HepG2 (cell line): ENCODE measurements around the gene FAM20C. TPM values are rescaled to one million over a fixed set of nuclear protein-coding genes. Genes with fewer than 3 reads are reported as not detected.

Experiments used
- ERF ChIP-seq: IDR thresholded peaks from 2 replicates; pipeline ENCODE4 v1.6.1; 2018; ENCODE audit warnings: missing biosample characterization, missing genetic modification reagents
- HCFC1 ChIP-seq: fragments of 150-350 bp; IDR thresholded peaks from 2 replicates; pipeline ENCODE4 v1.6.1; 2014; ENCODE audit warnings: low read depth, low read length
- IKZF4 ChIP-seq: sonication (generic); formaldehyde crosslinking; IDR thresholded peaks from 2 replicates; pipeline ENCODE4 v1.5.1; 2020; ENCODE audit warnings: borderline replicate concordance, mild to moderate bottlenecking, low read depth, missing genetic modification reagents; ENCODE audit errors: not compliant biosample characterization
- JDP2 ChIP-seq: sonication (generic); formaldehyde crosslinking; IDR thresholded peaks from 2 replicates; pipeline ENCODE4 v1.8.1; 2022; ENCODE audit warnings: missing genetic modification reagents, borderline replicate concordance
- PHF8 ChIP-seq: sonication (generic); formaldehyde crosslinking; IDR thresholded peaks from 2 replicates; pipeline ENCODE4 v1.5.0; 2020; ENCODE audit warnings: missing genetic modification reagents
- ZFP90 ChIP-seq: sonication (generic); formaldehyde crosslinking; IDR thresholded peaks from 2 replicates; pipeline ENCODE4 v1.8.0; 2022; ENCODE audit warnings: missing genetic modification reagents, mild to moderate bottlenecking, inconsistent platforms, borderline replicate concordance
- ZNF10 ChIP-seq: sonication (generic); formaldehyde crosslinking; IDR thresholded peaks from 2 replicates; pipeline ENCODE4 v1.4.0; 2020; ENCODE audit warnings: mild to moderate bottlenecking, low read depth, missing genetic modification reagents, borderline replicate concordance
- ZNF230 ChIP-seq: sonication (generic); formaldehyde crosslinking; IDR thresholded peaks from 2 replicates; pipeline ENCODE4 v1.4.0; 2020; ENCODE audit warnings: mild to moderate bottlenecking, missing genetic modification reagents
- ZNF670 ChIP-seq: sonication (generic); formaldehyde crosslinking; IDR thresholded peaks from 2 replicates; pipeline ENCODE4 v1.8.0; 2022; ENCODE audit warnings: mild to moderate bottlenecking, missing genetic modification reagents, borderline replicate concordance
- ZNF776 ChIP-seq: sonication (generic); formaldehyde crosslinking; IDR thresholded peaks from 2 replicates; pipeline ENCODE4 v1.4.0; 2020; ENCODE audit warnings: mild to moderate bottlenecking, missing genetic modification reagents
- polyA plus RNA-seq, 8 experiments: library from polyadenylated mRNA; depleted of rRNA in 3 of 8; stranded (reverse) in 7 of 8; unstranded in 1 of 8; fragments of >200 nt; fragmentation: Illumina TruSeq in 4 of 8; extraction: Trizol in 4 of 8; gene quantifications; 2 replicates each; pipeline versions ENCODE4 v1.2.1 to v1.2.3, GENCODE V29; 2011 to 2016; ENCODE audit warnings: low read depth in 4 of 8, missing spikeins in 1 of 8, mixed read lengths in 1 of 8; ENCODE audit not compliant: insufficient read depth in 1 of 8
- total RNA-seq, 5 experiments: library from RNA; depleted of rRNA; stranded (reverse); fragments of >200 nt; fragmentation: Illumina TruSeq; extraction: Trizol; gene quantifications; 2 replicates each; pipeline ENCODE4 v1.2.3, GENCODE V29; 2016; ENCODE audit warnings: low read depth in 1 of 5
- TF ChIP-seq, protein P1 (sequence below): sonication (generic); formaldehyde crosslinking; IDR thresholded peaks from 2 replicates; pipeline ENCODE4 v1.4.0; 2020; ENCODE audit warnings: missing genetic modification reagents
- TF ChIP-seq, protein P2 (sequence below): sonication (generic); formaldehyde crosslinking; IDR thresholded peaks from 2 replicates; pipeline ENCODE4 v1.8.1; 2023; ENCODE audit warnings: mild to moderate bottlenecking, missing genetic modification reagents, borderline replicate concordance

The FAM20C gene
- total and polyA plus RNA-seq, 2 of the 13 experiments (the other 11 are each of a cell fraction or from before 2014, with no cell fraction given), result 11.9 to 19.9 TPM

DNA sequence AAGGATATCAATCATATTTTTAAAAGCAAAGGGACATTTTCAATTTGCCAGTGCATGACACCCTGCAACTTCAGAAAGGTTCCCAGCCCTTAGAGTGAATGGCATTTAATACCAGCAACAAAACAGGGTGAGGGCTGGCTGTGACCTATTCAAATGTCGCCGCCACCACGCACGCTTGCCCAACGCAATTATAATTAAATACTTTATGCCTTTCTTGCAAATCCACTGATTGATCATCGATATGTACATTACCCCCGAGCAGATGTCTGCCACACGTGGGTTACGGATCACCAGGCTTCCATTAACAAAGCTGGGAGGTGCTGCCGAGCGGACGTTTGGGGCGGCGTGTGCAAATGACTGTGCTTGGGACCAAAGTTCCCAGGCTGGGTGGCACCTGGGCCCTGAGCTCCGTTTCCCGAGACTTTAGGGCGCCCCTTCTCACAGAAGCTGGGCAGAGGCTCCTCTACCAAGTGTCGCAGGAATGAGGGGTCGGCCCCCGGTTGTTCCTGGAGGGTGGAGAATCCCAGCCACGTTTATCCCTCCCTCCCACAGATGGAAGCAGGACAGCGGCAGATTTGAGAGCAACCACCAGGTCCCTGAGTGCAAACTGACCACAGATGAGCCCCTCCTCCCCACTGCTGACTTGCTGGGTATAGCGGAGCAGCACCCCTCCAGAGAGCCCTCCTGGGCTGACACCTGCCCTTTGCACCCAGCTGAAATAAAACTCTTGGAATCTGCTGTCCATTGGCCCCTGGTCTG, 101.5 kb downstream of the FAM20C start (continued):
- TF ChIP-seq, protein P1, sequence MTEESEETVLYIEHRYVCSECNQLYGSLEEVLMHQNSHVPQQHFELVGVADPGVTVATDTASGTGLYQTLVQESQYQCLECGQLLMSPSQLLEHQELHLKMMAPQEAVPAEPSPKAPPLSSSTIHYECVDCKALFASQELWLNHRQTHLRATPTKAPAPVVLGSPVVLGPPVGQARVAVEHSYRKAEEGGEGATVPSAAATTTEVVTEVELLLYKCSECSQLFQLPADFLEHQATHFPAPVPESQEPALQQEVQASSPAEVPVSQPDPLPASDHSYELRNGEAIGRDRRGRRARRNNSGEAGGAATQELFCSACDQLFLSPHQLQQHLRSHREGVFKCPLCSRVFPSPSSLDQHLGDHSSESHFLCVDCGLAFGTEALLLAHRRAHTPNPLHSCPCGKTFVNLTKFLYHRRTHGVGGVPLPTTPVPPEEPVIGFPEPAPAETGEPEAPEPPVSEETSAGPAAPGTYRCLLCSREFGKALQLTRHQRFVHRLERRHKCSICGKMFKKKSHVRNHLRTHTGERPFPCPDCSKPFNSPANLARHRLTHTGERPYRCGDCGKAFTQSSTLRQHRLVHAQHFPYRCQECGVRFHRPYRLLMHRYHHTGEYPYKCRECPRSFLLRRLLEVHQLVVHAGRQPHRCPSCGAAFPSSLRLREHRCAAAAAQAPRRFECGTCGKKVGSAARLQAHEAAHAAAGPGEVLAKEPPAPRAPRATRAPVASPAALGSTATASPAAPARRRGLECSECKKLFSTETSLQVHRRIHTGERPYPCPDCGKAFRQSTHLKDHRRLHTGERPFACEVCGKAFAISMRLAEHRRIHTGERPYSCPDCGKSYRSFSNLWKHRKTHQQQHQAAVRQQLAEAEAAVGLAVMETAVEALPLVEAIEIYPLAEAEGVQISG (CRISPR knock-in tag), result no peak
- TF ChIP-seq, protein P2, sequence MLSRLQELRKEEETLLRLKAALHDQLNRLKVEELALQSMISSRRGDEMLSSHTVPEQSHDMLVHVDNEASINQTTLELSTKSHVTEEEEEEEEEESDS (CRISPR knock-in tag), result no peak
- TF ChIP-seq HCFC1 (no peak), ZNF776 (no peak), ZNF10 (CRISPR knock-in tag) (no peak), ZFP90 (no peak), PHF8 (CRISPR knock-in tag) (0 out of 2 replicates have a peak, but pooled peaks have one; percentile 34), ZNF230 (CRISPR knock-in tag) (0 out of 2 replicates have a peak, but pooled peaks have one; percentile 56), ZNF670 (CRISPR knock-in tag) (no peak), IKZF4 (no peak), ERF (no peak), JDP2 (CRISPR knock-in tag) (no peak)
